GM21447 (cell line): ENCODE data around the gene SPHK2.

ENCODE experiments used
- ATAC-seq: cut with Tn5 transposase; IDR thresholded peaks from one replicate; pipeline ENCODE4 v1.9.1; 2021; ENCODE audit not compliant: unreplicated experiment

SPHK2 gene

DNA sequence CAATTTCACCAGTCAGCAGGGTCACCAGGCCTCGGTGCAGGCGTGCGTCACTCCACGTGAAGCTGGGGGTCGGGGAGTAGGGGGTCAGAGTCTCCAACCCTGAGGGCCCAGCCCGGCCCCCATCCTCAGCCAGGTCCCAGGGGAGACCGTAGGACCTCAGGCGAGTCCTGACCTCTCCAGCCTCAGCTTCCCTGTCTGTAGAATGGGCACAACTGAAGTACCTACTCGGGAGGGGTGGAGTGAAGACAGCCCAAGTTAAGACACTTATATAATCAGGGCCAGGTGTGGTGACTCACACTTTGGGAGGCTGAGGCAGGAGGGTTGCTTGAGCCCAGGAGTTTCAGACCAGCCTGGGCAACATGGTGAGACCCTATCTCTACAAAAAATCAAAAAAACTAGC lies 15.5 kb upstream of the SPHK2 start:
- ATAC-seq: no peak

DNA sequence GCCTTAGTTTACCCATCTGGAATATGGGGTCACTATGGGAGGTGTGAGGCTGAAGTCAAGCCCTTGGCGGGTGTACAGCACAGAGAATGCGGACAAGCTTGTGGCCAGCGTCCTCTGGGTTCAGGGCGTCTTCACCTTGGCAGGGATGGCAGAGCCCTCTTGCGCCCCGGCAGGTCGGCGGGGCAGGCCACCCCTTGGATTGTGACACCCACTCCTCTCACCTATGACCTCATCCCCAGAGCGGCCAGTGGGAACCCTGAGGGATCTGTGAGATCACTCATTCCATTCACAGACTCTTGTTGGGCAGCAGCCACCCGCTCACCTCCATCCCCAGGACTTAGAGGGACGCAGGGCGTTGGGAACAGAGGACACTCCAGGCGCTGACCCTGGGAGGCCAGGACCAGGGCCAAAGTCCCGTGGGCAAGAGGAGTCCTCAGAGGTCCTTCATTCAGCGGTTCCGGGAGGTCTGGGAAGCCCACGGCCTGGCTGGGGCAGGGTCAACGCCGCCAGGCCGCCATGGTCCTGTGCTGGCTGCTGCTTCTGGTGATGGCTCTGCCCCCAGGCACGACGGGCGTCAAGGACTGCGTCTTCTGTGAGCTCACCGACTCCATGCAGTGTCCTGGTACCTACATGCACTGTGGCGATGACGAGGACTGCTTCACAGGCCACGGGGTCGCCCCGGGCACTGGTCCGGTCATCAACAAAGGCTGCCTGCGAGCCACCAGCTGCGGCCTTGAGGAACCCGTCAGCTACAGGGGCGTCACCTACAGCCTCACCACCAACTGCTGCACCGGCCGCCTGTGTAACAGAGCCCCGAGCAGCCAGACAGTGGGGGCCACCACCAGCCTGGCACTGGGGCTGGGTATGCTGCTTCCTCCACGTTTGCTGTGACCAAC lies 12.6 kb upstream of the SPHK2 start, which contains the start of gene SPACA4:
Gene SPACA4 (plus strand): TSS at position 280 of the 896 bp plus-strand sequence. CDS start 237 bp downstream, at position 517.
- ATAC-seq: no peak

DNA sequence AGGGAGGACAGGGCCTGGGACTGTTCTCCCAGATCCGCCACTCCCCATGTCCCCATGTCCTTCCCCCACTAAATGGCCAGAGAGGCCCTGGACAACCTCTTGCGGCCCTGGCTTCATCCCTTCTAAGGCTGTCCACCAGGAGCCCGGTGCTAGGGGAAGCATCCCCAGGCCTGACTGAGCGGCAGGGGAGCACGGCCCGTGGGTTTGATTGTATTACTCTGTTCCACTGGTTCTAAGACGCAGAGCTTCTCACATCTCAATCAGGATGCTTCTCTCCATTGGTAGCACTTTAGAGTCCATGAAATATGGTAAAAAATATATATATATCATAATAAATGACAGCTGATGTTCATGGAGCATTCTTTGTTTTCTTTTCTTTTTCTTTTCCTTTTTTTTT lies 11.9 kb upstream of the SPHK2 start:
- ATAC-seq: no peak

DNA sequence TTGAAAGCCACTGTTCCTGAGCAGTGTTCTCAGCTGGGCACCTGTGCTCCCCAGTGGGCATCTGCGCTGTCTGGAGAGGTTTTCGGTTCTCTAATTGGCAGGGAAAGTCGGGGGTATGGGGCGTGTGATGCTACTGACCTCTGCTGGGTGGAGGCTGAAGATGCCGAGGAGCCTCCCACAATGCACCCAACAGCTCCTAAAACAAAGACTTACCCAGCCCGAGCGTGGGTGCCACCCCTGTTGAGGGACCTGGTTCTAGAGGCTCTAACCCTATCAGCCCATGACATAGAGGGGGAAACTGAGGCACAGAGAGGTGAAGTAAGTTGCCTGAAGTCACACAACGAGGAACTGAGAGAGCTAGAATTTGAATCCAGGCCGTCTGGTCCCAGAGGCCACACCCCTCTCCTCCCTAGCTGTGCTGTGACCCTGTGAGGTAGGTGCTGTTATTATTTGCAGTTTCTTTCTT lies 10.5 kb upstream of the SPHK2 start:
- ATAC-seq: no peak

DNA sequence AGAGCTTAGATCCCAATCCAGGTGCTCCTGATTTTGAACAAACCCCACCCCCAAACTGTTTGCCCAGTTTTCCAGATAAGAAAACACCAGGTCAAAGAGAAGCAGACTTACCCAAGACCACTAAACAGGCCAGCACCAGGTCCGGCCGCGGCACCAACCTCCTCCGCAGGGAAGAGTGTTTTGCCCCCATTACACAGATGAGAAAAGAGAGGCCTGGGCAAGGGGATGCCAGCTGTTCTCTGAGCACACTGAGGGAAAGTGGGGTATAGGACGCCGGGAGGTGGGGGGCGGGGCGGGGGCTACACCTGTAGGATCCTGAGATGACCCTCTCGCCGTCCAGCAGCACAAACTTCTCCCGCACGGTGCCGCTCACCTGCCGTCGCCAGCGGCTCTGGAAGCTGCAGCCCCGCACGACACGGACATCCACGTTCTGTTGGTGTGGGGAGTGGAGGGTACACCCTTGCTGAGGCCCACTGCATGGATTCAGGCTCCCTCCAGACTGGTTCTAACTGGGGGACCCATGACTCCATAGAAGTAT lies 9.7 kb upstream of the SPHK2 start:
- ATAC-seq: no peak

DNA sequence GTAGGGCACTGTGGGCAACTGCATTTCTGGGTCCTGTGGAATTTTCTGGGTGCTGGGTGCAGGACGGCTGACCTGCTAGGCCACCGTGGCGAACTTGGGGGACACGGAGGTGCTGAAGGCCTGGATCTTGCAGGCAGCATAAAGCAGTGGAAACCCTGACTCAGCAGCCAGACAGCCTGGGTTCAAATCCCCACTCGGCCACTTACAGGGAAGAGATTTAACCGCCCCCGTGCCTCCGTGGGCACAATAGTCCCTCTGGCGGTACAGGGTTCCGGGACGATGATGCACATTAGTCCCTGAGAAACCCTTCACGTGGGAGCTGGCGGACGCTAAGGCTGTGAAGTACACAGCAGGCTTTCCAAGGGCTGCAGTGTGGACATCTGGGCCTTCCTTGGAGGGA lies 7.4 kb upstream of the SPHK2 start:
- ATAC-seq: no peak

DNA sequence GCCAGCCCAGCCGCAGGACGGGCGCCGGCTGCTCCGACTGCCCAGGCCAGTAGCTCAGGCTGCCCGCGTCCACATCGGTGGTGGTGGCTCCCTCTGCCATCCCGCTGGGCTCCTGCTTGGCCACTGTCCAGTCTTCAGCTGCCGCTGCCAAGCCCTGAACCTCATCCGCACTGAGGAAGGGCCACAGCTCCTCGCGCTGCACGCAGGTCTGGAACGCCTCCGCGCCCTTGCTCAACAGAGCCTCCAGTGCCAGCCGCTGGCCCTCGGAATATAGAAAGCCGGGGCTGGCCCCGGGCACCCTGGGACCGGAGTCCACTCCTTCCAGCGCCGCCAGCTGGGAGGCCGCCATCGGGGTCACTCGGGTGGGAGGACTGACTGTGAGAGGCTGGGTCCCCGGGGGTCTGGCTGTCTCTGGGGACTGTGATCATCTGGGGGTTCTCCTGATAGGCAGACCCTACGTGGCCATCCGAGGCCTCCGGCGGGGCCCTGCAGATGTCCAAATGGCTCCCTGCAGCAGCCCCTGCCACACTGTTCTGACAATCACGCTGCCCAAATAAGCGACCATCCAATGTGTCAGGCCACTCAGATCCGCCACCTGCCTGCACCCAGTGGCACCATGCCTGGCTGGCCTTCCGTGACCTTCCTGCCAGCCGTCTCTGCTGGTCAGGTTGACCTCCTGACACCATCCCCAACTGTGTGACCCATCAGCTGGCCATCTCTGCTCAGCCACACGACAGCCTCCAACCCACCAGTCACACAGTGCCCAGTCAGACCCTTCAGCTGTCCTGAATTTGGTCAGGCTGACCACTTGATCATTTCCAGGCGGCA lies 6.1 kb upstream of the SPHK2 start:
- no peak for ATAC-seq

DNA sequence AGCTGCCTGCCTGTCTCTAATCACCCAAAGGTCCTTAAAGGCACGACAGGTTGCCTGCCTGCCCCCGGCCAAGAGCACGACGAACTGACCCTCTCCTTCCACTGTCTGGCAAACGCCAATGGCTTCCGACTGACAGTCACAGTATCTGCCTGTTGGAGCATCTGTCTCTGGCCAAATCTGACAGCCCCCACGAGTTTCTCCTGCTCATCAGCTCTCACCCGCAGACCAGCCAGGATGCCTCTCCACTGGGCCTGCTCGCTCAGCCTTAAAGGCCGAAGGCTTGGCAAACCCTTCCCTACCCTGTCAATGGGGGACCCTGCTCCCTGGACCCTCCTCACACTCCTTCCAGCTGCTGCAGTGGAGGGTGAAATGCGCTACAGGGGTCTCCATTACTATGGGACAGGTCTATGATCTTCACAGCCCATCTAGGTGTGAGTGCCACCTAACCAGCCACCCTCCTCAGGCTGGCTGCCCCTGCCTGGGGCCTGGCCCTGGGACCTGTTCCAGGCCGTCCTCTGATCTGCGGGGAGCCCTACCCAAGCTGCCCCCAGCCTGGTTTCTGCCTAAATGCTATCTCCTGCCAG lies 5.4 kb upstream of the SPHK2 start:
- no peak for ATAC-seq

DNA sequence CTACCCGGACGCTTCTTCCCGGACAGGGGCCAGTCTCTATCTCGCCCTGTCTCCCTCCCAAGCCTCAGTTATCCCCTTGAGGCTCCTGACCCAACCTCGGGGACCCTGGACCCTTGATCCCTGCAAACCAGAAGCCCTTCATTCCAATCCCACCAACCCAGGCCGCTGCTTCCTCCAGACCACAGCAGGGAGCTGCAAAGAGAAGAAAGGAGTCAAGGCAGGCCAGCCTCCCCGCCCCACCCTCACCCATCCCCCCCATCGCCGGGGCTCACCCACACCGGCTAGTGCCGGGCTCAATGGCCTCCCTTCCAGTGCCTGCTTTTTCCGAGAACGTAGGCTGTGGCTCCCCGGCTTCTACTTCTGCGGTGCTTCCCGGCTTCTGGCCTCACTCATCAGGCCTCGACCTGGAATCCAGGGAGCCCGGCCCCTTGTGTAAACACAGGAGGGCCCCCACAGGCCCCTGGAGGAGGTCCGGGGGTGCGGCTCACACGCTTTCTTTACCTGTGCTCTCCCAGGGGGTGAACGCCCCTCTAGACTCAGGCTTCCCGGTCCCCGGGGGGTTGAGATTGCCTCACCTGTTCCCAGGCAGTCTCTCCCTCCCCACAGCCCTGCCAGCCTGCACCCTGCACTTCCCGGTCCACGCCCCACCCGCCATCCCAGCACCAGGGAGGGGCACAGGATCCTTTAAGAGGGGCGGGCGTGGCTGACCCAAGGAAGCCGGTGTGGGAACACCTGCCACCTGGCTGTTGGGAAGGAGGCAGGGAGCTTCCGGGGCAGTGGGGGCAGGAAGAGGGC lies 4.7 kb upstream of the SPHK2 start, which contains the start of gene FAM83E:
Gene FAM83E (minus strand): TSS at position 641 of the 795 bp plus-strand sequence. CDS start 1,704 bp downstream, outside the sequence.
- ATAC-seq: no peak

DNA sequence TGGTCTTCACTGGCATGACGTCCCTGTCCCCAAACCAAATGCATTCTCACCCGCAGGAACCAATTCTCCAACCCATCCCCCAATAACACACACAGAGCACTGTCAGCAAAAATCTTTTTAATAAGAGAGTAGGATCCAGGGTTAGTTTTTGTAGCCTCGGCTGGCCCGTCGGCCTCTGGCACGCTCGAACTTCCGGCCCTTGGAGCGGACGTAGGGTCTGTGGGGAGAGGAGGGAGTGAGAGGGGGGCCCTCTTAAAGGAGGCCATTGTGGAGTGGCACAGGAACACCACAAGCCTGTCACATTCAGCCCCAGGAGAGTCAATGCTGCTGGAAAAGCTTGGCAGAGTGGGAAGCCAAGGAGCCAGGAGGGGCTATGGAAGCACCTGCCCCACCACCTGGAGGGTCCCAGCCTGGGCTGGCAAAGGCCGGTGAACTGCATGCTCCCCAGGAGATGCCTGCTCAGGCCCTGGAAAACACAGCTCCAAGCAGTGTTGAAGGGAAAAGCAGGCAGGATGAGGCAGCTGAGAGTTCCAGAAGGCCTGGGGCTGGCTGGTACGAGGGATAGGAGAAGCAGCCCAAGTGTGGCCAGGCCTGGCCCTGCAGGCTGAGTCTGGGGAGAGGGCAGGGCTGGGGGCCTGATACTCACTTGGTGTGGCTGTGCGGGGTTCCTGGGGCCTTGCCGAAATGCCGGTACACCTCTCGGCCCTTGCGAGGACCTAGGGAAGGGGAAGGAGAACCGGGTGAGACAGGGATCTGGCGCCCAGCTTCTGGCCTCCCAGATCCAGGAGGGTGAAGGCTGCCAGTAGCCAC lies 3.9 kb upstream of the SPHK2 start:
- ATAC-seq: no peak

DNA sequence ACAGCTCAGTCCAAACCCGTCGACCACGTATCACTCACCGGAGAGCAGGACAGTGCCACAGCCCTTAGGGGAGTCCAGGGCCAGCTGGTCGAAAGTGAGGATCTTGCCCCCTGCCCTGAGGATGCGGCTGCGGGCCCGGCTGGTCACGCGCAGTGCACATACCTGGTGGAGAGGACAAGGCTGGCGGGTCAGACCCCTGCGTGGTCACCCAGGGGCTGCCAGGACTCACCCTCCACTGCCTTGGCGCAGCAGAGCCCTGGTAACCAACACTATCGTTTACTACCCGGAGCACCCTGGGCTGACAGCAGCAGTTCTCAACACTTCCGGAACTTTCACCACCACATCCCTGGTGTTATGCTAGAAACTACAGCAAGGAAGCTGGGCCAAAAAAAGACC lies 3.3 kb upstream of the SPHK2 start:
- no peak for ATAC-seq

DNA sequence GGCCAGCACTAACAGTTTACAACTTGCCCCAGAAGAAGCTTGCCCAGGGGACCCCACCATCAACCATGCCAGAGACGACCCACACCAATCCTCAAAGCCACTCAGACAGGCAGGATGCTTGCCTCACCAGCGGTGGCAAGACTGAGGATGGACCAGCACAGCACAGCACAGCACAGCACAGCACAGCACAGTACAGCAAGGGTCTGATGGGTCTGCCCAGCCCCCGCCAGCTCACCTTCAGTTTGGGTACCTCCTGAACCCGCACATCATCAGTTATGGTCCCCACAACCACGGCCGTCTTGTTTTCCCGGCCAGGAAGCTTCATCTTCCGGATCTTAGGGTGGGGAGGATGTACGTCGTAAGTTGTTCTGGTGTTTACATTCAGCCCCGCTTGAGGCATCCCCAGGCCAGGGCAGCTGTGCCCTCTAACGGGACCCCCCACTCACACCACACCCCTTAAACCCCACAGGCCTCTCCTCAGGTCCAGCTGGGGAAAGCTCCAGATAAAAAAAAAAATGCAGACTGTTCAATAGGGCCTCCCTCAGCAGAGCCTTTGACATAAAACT lies 2.7 kb upstream of the SPHK2 start:
- no peak for ATAC-seq

DNA sequence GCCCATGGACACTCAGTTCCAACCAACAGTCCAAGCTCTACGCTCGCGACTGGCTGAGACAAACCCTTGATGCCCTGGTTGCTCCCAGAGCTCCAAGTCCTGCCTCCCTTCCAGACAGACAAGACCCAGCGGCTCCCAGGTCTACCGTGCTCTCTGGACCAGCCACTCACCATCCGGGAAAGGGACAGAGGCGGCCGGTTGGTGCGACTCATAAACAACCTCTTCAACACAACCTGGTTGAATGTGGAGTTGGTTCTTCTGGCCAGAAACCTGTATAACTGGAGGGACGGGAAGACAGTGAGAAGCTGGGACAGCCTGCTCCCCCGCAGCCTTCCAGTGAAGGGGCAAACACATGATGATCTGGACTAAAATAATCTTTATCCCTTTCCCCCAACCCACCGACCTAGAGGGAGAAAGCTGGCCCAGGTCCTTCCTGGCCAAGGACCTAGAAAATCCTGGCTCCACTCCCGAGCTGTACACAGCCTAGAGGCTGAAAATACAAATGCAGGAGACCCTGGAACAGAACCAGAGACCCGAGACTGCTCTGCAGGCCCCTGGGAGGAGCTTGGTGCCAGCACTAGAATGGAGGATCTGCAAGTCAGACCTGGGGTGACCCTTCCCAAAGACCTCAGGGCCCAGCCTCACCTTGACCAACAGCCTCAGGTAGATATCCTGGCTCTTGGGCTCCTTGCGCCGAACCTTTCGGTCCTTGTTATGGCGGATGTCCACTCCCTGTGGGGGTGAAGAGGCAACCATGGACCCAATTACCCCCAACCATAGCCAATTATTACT lies 2.0 kb upstream of the SPHK2 start:
- no peak for ATAC-seq

DNA sequence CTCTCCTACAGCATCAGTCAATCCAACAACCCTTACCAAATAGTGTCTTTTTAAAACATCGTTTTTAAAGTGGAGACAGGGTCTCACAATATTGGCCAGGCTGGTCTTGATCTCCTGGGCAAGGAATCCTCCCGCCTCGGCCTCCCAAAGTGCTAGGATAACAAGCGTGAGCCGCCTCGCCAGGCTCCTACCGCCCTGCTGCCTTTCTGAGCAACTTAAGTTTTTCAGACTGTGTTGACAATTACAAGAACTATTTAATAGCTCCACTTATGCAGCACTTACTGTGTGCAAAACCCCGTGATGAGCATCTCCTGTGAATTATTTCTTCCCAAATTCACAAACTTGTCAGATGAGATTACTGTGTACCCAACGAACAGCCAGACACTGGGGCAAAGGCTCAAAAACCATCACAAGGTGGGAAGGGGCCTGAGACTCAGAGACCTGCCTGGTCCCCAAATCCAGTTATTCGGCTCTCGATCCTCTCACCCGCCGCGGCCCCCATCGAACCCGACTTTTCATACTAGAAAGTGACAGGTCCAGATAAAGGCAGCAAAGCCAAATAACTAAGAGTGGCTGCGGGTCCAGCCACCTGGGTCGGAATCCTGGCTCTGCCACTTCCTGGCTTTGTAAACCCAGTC lies 909 bp upstream of the SPHK2 start:
- no peak for ATAC-seq

DNA sequence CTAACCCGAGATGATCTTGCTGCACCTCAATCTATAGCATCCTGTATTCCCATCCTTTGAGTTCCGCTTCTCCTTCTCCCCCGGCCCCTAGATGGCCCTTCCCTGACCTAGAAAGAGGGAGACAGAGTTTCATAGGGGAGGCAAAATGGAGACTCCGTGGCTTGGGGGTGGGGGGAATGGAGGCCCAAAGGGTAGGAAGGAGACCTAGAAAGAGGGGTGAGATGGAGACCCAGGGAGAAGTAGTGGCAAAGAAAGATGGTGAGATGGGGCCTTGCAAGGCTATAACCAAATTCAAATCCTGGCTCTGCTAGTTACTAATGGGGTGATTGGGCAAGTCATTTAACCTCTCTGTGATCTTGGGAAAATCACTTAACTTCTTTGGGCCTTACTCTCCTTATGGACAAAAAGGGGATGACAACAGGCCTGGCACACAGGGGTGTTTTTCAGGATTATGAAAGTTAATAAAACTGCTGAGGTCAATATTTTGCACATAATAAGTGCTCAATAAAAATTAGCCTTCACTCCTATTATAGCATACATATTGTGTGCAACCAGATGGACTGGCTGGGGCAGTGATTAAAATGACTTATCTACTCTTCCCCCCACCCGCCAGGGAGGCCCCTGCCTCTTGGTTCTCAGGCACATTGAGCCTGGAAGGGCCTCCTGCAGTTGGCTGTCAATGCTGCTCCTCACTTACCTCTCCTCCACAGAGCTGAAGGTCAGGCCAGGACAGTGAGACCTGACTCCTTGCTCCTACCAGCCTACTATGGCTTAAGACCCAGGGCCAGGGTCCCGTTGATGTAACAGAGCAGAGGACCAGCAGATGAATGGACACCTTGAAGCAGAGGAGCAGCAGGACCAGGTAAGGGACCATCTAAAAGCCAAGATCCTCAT lies 633 bp downstream of the SPHK2 start:
- no peak for ATAC-seq

DNA sequence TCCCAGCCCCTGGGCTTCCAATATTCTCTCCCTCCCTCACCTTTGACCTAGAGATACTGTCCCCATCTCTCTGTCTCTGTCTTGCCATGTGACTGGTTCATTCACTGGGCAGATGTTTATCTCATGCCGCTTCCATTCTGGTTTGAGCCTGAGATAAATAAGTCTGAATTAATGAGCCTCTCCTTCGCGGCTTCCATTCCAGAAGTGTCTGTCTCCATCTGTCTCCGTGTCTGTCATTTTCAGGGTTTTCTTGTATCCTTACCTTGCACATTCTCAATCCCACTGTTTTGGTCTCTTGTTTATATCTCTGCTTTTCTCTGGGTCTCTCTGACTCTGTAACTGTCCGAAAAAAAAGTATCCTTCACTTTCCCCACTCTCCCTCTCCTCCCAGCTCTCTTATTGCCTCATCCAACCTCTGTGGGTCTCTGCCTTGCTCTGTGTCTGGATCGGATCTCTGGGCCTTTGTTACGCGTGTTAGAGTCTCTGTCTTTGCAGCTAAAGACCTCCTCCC lies 4.3 kb downstream of the SPHK2 start:
- ATAC-seq: no peak
